Neural crest cell (in vitro differentiated cells): Measurements from ENCODE around the gene SLC6A6. TPM values are rescaled to one million over a fixed set of nuclear protein-coding genes. Genes with fewer than 3 reads are reported as not detected.

Experiments
- DNase-seq: peaks from one replicate; pipeline ENCODE4 v3.0.0; 2021; ENCODE audit warnings: low read depth, mixed read lengths, low spot score
- H3K27ac Mint-ChIP-seq: one replicate; pipeline ENCODE4 v1.8.0; 2021; ENCODE audit warnings: mild to moderate bottlenecking, mixed read lengths; ENCODE audit not compliant: unreplicated experiment
- H3K27me3 Mint-ChIP-seq: 2 replicates; pipeline ENCODE4 v1.8.0; 2021; ENCODE audit warnings: low read depth, mild to moderate bottlenecking, mixed read lengths
- H3K36me3 Mint-ChIP-seq: 2 replicates; pipeline ENCODE4 v1.8.0; 2021; ENCODE audit warnings: low read depth, mild to moderate bottlenecking, mixed read lengths
- H3K4me1 Mint-ChIP-seq: 2 replicates; pipeline ENCODE4 v1.8.0; 2021; ENCODE audit warnings: mixed read lengths
- H3K4me3 Mint-ChIP-seq: one replicate; pipeline ENCODE4 v1.8.0; 2021; ENCODE audit warnings: mild to moderate bottlenecking, mixed read lengths
- H3K9me3 Mint-ChIP-seq: 2 replicates; pipeline ENCODE4 v1.8.0; 2021; ENCODE audit warnings: mixed read lengths
- CTCF ChIP-seq: fragments of 200-600 bp; sonication (generic); conservative IDR thresholded peaks from 2 replicates; pipeline ENCODE4 v1.5.0; 2021; ENCODE audit warnings: antibody characterized with exemption, mild to moderate bottlenecking
- total RNA-seq: library from RNA; stranded (reverse); gene quantifications from 2 replicates; pipeline ENCODE4 v1.2.1, GENCODE V29; 2021

The SLC6A6 gene
- total RNA-seq, 1 donor from 2014 or later, result 33.8 TPM

- DNase-seq, result no peak
- Mint-ChIP-seq H3K27me3 (no peaks in the 10 kb centered on the region), H3K9me3 (no peaks in the 10 kb centered on the region), H3K36me3 (no peaks in the 10 kb centered on the region), H3K4me1 (peaks cover 16% of the 10 kb centered on the region), H3K4me3 (no peak overlapping the region), H3K27ac (no peak overlapping the region)
- no peak for TF ChIP-seq CTCF
Measured at GRCh38 chr3:14509796-14510100, 107.3 kb downstream of the SLC6A6 start.

- no peaks in the 10 kb centered on the region for H3K27me3 Mint-ChIP-seq
- H3K36me3 Mint-ChIP-seq, result no peaks in the 10 kb centered on the region
- no peak overlapping the region for H3K27ac Mint-ChIP-seq
- no peak for TF ChIP-seq CTCF
- DNase-seq, result no peak
- no peaks in the 10 kb centered on the region for H3K9me3 Mint-ChIP-seq
- H3K4me3 Mint-ChIP-seq, result no peak overlapping the region
- peaks cover 16% of the 10 kb centered on the region for H3K4me1 Mint-ChIP-seq
Measured at GRCh38 chr3:14510838-14511622, 108.6 kb downstream of the SLC6A6 start.

GRCh38 chr3:14511623-14512280, 109.3 kb downstream of the SLC6A6 start:
- TF ChIP-seq CTCF, result no peak
- no peaks in the 10 kb centered on the region for H3K27me3 Mint-ChIP-seq
- H3K36me3 Mint-ChIP-seq, result no peaks in the 10 kb centered on the region
- no peaks in the 10 kb centered on the region for H3K9me3 Mint-ChIP-seq
- no peak overlapping the region for H3K4me3 Mint-ChIP-seq
- H3K27ac Mint-ChIP-seq, result no peak overlapping the region
- no peak for DNase-seq
- H3K4me1 Mint-ChIP-seq, result peaks cover 16% of the 10 kb centered on the region

GRCh38 chr3:14512281-14512941, 110.0 kb downstream of the SLC6A6 start:
- no peaks in the 10 kb centered on the region for H3K27me3 Mint-ChIP-seq
- no peaks in the 10 kb centered on the region for H3K36me3 Mint-ChIP-seq
- no peak overlapping the region for H3K4me3 Mint-ChIP-seq
- no peak overlapping the region for H3K27ac Mint-ChIP-seq
- no peak for TF ChIP-seq CTCF
- H3K4me1 Mint-ChIP-seq, result peaks cover 16% of the 10 kb centered on the region
- DNase-seq, result no peak
- no peaks in the 10 kb centered on the region for H3K9me3 Mint-ChIP-seq

- Mint-ChIP-seq H3K36me3 (no peaks in the 10 kb centered on the region), H3K9me3 (no peaks in the 10 kb centered on the region), H3K4me3 (no peak overlapping the region), H3K27me3 (no peaks in the 10 kb centered on the region), H3K27ac (no peak overlapping the region), H3K4me1 (peaks cover 16% of the 10 kb centered on the region)
- no peak for TF ChIP-seq CTCF
- DNase-seq, result no peak
Measured at GRCh38 chr3:14512942-14513327, 110.5 kb downstream of the SLC6A6 start.
